Osteoblast (primary cell): ENCODE measurements around the gene HIVEP2. TPM values are rescaled to one million over a fixed set of nuclear protein-coding genes. Genes with fewer than 3 reads are reported as not detected.

Source experiments
- DNase-seq: peaks from one replicate; pipeline ENCODE4 v3.0.0; 2011; ENCODE audit warnings: low spot score, mixed read lengths; ENCODE audit not compliant: insufficient read length; ENCODE audit errors: missing footprints
- H2AFZ ChIP-seq: 2 replicates; pipeline ENCODE4 v1.6.0; 2011; ENCODE audit warnings: mild to moderate bottlenecking, low read length
- H3K27ac ChIP-seq: 2 replicates; pipeline ENCODE4 v1.5.1; 2011; ENCODE audit warnings: mild to moderate bottlenecking, low read depth, low read length, moderate library complexity
- H3K27me3 ChIP-seq: 2 replicates; pipeline ENCODE4 v1.6.0; 2012; ENCODE audit warnings: mild to moderate bottlenecking, control low read depth, inconsistent platforms, low read length, moderate library complexity; ENCODE audit not compliant: insufficient read depth
- H3K36me3 ChIP-seq: 2 replicates; pipeline ENCODE4 v1.5.1; 2011; ENCODE audit warnings: mild to moderate bottlenecking, low read length, control low read depth, moderate library complexity; ENCODE audit not compliant: insufficient read depth
- H3K4me1 ChIP-seq: 2 replicates; pipeline ENCODE4 v1.5.1; 2011; ENCODE audit warnings: mild to moderate bottlenecking, low read length, control low read depth, moderate library complexity; ENCODE audit not compliant: insufficient read depth
- H3K4me2 ChIP-seq: 2 replicates; pipeline ENCODE4 v1.6.0; 2011; ENCODE audit warnings: mild to moderate bottlenecking, low read length; ENCODE audit not compliant: insufficient read depth
- H3K4me3 ChIP-seq: fragments of 200-600 bp; sonication (generic); 3 replicates; pipeline ENCODE4 v1.5.1; 2012; ENCODE audit warnings: mild to moderate bottlenecking, low read length, inconsistent platforms; ENCODE audit not compliant: insufficient read depth
- H3K79me2 ChIP-seq: 2 replicates; pipeline ENCODE4 v1.6.0; 2012; ENCODE audit warnings: mild to moderate bottlenecking, low read length, control low read depth, inconsistent platforms; ENCODE audit not compliant: insufficient read depth
- H3K9me3 ChIP-seq: 2 replicates; pipeline ENCODE4 v1.5.1; 2011; ENCODE audit warnings: low read depth, low read length, control low read depth
- H4K20me1 ChIP-seq: 2 replicates; pipeline ENCODE4 v1.6.0; 2012; ENCODE audit warnings: mild to moderate bottlenecking, low read length, control low read depth; ENCODE audit not compliant: insufficient read depth
- CTCF ChIP-seq: IDR thresholded peaks from 2 replicates; pipeline ENCODE4 v1.5.1; 2011; ENCODE audit warnings: mild to moderate bottlenecking, low read depth, low read length, moderate library complexity; ENCODE audit errors: extremely low read depth
- total RNA-seq: library from RNA; depleted of rRNA; stranded (reverse); fragments of >200 nt; gene quantifications from 2 replicates; pipeline ENCODE4 v1.2.3, GENCODE V29; 2012

Gene HIVEP2
- total RNA-seq, 1 donor: 30.4 TPM

- H3K27me3 ChIP-seq: no peaks in the 10 kb centered on the region
- DNase-seq: no peak
- no peaks in the 10 kb centered on the region for H3K9me3 ChIP-seq
- no peaks in the 10 kb centered on the region for H3K36me3 ChIP-seq
- TF ChIP-seq CTCF: no peak
- no peaks in the 10 kb centered on the region for H4K20me1 ChIP-seq
- H2AFZ ChIP-seq: no peak overlapping the region
- no peak overlapping the region for H3K27ac ChIP-seq
- no peak overlapping the region for H3K4me3 ChIP-seq
- H3K4me2 ChIP-seq: no peak overlapping the region
- H3K4me1 ChIP-seq: peaks cover 15% of the 10 kb centered on the region
- peaks cover 46% of the 10 kb centered on the region for H3K79me2 ChIP-seq
Observed at GRCh38 chr6:142816486-142816885, 128.5 kb downstream of the HIVEP2 start.

DNA sequence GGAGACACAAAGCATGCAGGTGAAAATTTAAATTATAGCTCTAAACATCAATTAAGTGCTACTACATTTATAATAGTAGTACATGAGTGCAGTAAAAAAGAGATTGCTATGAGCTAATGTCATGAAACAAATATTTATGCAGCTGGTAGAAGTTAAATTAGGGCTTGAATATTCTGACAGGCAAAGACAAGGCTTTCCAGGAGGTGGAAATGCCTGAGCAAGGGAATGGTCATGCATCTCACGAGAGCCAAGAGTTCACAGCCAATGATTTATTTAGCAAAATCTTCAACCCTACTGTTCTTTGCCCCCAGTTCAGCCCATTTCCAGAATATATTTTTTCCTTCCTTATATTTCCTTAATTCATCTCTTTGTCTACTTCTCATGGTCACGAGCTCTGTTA is 128.9 kb downstream of the HIVEP2 start:
- no peak overlapping the region for H3K4me2 ChIP-seq
- no peak for TF ChIP-seq CTCF
- H3K79me2 ChIP-seq: peaks cover 42% of the 10 kb centered on the region
- no peak for DNase-seq
- H3K4me1 ChIP-seq: peaks cover 15% of the 10 kb centered on the region
- H3K27me3 ChIP-seq: no peaks in the 10 kb centered on the region
- H4K20me1 ChIP-seq: no peaks in the 10 kb centered on the region
- no peaks in the 10 kb centered on the region for H3K9me3 ChIP-seq
- no peak overlapping the region for H3K4me3 ChIP-seq
- H2AFZ ChIP-seq: no peak overlapping the region
- no peaks in the 10 kb centered on the region for H3K36me3 ChIP-seq
- no peak overlapping the region for H3K27ac ChIP-seq

GRCh38 chr6:142811923-142812322 is 133.1 kb downstream of the HIVEP2 start:
- no peak for TF ChIP-seq CTCF
- DNase-seq: no peak
- no peaks in the 10 kb centered on the region for H3K4me1 ChIP-seq
- no peaks in the 10 kb centered on the region for H3K36me3 ChIP-seq
- H4K20me1 ChIP-seq: no peaks in the 10 kb centered on the region
- peaks cover 37% of the 10 kb centered on the region for H3K79me2 ChIP-seq
- H3K4me3 ChIP-seq: no peak overlapping the region
- H3K4me2 ChIP-seq: no peak overlapping the region
- H3K9me3 ChIP-seq: no peaks in the 10 kb centered on the region
- H3K27me3 ChIP-seq: no peaks in the 10 kb centered on the region
- no peak overlapping the region for H2AFZ ChIP-seq
- no peak overlapping the region for H3K27ac ChIP-seq

DNA sequence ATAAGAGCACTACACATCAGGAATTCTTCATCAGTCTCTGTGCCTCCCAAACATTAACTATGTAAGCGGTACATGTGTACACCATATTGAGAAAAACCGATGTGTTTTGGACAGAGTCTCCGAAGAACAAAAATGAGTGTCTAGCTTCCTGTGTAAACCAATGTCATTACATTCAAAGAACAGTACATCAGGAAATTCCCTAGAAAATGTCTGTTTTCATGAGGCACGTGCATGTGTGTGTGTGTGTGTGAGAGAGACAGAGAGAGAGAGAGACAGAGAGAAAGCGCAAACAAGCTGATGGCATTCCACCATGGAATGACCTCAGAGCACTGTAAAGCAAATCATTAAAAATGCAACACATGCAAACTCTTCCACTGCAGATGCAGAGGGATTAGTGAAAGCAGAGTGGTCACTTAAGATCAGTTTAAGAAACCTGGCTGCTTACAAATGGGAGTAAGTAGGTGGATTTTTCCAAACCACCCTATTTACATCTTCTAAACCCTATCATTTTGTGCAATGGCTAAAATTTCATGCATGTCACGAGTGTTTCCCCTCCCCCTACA is 133.9 kb downstream of the HIVEP2 start:
- Histone ChIP-seq H4K20me1 (no peaks in the 10 kb centered on the region), H3K27me3 (no peaks in the 10 kb centered on the region), H2AFZ (no peak overlapping the region), H3K4me3 (no peak overlapping the region), H3K9me3 (no peaks in the 10 kb centered on the region), H3K4me2 (no peak overlapping the region), H3K36me3 (no peaks in the 10 kb centered on the region), H3K27ac (no peak overlapping the region), H3K4me1 (no peaks in the 10 kb centered on the region), H3K79me2 (peaks cover 35% of the 10 kb centered on the region)
- DNase-seq: no peak
- TF ChIP-seq CTCF: no peak
